Prostate gland (tissue), 2 donors: ENCODE data around the gene SH3TC1. TPM values are rescaled to one million over a fixed set of nuclear protein-coding genes. Genes with fewer than 3 reads are reported as not detected.

Source experiments
- DNase-seq: peaks from one replicate; pipeline ENCODE4 v3.0.0-alpha.2; 2019; ENCODE audit warnings: low spot score
- H3K27ac ChIP-seq, 2 donors: fragments of 200-600 bp; sonication (generic); 2 replicates each; pipeline ENCODE4 v1.5.1; 2017 to 2019
- H3K27me3 ChIP-seq: fragments of 200-600 bp; sonication (generic); replicated peaks from 2 replicates; pipeline ENCODE4 v1.5.1; 2019; ENCODE audit not compliant: insufficient read depth
- H3K36me3 ChIP-seq, 2 donors: fragments of 200-600 bp; sonication (generic); 1 replicate in 1 of 2; 2 replicates in 1 of 2; pipeline versions ENCODE4 v1.5.1 to v1.8.1; 2017 to 2019
- H3K4me1 ChIP-seq: fragments of 200-600 bp; sonication (generic); replicated peaks from 2 replicates; pipeline ENCODE4 v1.5.1; 2019
- H3K4me3 ChIP-seq, 2 donors: fragments of 200-600 bp; sonication (generic); 2 replicates each; pipeline ENCODE4 v1.5.1; 2017 to 2019
- H3K9me3 ChIP-seq: fragments of 200-600 bp; sonication (generic); 2 replicates; pipeline ENCODE4 v1.5.1; 2017
- CTCF ChIP-seq, 4 experiments: fragments of 200-600 bp in 2 of 4; fragments of 450-650 bp in 2 of 4; sonication (generic) in 2 of 4; IDR thresholded peaks; 1 replicate in 3 of 4; 2 replicates in 1 of 4; pipeline ENCODE4 v1.5.1; 2016 to 2019; ENCODE audit warnings: antibody characterized with exemption in 4 of 4, mild to moderate bottlenecking in 2 of 4, moderate library complexity in 2 of 4
- POLR2A ChIP-seq: fragments of 450-650 bp; IDR thresholded peaks from one replicate; pipeline ENCODE4 v1.6.1; 2016; ENCODE audit warnings: antibody characterized with exemption, mild to moderate bottlenecking
- POLR2AphosphoS5 ChIP-seq: sonication (generic); formaldehyde crosslinking; IDR thresholded peaks from one replicate; pipeline ENCODE4 v1.6.1; 2017; ENCODE audit warnings: antibody characterized with exemption
- WGBS: methylation state at CpG from one replicate; pipeline ENCODE4 v1.1.5; 2018; 5-methylcytosine and 5-hydroxymethylcytosine counted together
- intact Hi-C: fragments of 100-400 bp; cut with DNase I; formaldehyde crosslinking; loops from one replicate; pipeline ENCODE4 v1.14.2; 2022
- total RNA-seq, 2 donors: library from RNA; depleted of rRNA; stranded (reverse); fragments of >200 nt; gene quantifications; one replicate each; pipeline ENCODE4 v1.1.0, GENCODE V29; 2016

The SH3TC1 gene
- total RNA-seq, 2 donors from 2014 or later: 22.4 to 37.5 TPM

DNA sequence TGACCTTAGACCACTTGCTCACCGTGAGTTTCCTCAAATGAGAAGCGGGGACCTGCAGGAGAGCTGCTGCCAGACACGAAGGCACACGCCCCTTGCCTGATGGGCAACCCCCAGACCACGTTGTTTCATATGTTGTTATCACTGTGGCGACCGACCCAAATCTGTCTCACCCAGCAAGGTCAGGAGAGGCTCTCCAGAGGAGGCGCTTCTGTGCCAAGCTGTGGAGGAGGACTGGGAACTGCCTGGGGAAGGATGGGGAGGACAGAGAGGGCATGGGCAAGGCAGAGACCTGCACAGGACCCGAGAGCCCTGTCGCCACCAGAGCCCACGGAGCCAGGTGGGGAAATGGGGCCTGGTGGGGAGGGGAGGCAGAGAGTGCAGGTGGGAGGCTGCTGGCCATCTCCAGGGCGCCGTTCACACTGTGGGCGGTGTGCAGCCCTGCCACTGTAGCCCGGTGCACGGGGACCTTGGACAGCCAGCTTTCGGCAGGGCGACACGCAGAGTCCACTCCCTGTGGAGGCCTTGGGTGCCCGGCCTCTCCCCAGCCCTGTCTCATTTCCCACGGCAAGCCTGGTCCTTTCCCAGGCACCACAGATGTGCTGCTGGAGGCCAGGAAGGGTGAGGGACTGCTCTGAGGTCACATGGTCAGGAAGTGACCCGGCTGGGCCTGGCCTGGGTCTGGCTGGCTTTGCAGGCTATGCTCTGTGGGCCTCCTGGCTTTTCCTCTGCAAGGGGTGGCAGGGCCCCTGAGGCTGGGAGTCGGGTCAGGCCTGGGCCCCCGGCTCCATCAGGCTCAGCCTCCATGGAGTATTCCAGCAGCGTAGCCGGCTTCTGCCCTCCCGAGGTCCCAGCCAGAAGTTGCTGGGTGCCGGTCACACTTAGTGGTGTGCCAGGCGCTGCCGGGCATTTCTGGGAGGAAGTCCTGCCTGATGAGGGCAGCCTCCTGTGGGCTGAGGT is 73.7 kb downstream of the SH3TC1 start:
- 86% methylated on average over 26 of the region's 30 CpGs for WGBS
- no peaks in the 10 kb centered on the region for H3K9me3 ChIP-seq
- TF ChIP-seq CTCF (IDR thresholded peaks at IDR 0.05) (no peak), POLR2AphosphoS5 (no peak), POLR2A (no peak)
- H3K27me3 ChIP-seq: no peaks in the 10 kb centered on the region
- H3K4me1 ChIP-seq: peaks cover 25% of the 10 kb centered on the region
- no peaks in the 10 kb centered on the region for H3K36me3 ChIP-seq
- peak overlapping the region in 1 of 2 donors; percentile 36 for H3K27ac ChIP-seq
- DNase-seq: no peak
- intact Hi-C loops: loop anchor here (5.0 kb wide), 1 partner anchor 35 kb away; no protein-coding TSS in a partner anchor
- no peak overlapping the region for H3K4me3 ChIP-seq

DNA sequence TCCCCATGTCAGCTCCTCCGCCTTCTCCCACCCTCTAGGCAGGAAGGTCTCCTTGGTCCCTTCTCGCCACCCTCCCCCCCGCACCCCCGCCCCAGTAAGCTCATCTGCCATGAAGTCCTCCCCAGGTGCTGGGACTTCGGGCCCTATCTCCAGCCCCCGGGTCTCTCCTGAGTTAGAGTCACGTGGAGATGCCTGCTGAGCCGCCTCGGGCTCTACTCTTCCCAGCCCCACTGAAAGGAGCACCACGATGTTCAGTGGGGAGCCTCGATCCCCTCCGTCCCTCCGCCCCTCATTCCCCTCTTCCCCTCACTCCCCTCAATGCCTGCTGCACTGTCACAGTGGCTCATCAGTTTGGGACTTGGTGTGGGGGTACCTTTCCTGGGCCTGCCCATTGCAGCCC is 74.4 kb downstream of the SH3TC1 start:
- H3K9me3 ChIP-seq: no peaks in the 10 kb centered on the region
- WGBS: 85% methylated on average over 13 of the region's 13 CpGs
- TF ChIP-seq CTCF (IDR thresholded peaks at IDR 0.05) (no peak), POLR2A (no peak), POLR2AphosphoS5 (no peak)
- intact Hi-C loops: loop anchor here (5.0 kb wide), 1 partner anchor 34 kb away; no protein-coding TSS in a partner anchor
- peak overlapping the region in 1 of 2 donors; percentile 36 for H3K27ac ChIP-seq
- no peaks in the 10 kb centered on the region for H3K36me3 ChIP-seq
- H3K4me1 ChIP-seq: peaks cover 25% of the 10 kb centered on the region
- no peaks in the 10 kb centered on the region for H3K27me3 ChIP-seq
- H3K4me3 ChIP-seq: no peak overlapping the region
- no peak for DNase-seq

GRCh38 chr4:8274066-8274652 is 75.1 kb downstream of the SH3TC1 start:
- Histone ChIP-seq H3K36me3 (no peaks in the 10 kb centered on the region), H3K9me3 (no peaks in the 10 kb centered on the region), H3K4me1 (peaks cover 25% of the 10 kb centered on the region), H3K27me3 (no peaks in the 10 kb centered on the region), H3K4me3 (no peak overlapping the region), H3K27ac (peak overlapping the region; percentile 11 to 53)
- 88% methylated on average over 20 of the region's 21 CpGs for WGBS
- no peak for TF ChIP-seq POLR2AphosphoS5
- TF ChIP-seq CTCF (IDR thresholded peaks at IDR 0.05): no peak
- TF ChIP-seq POLR2A: no peak
- intact Hi-C loops: loop anchor here (5.0 kb wide), 1 partner anchor 33 kb away; no protein-coding TSS in a partner anchor
- DNase-seq: no peak

- TF ChIP-seq POLR2AphosphoS5: peak; percentile 78
- TF ChIP-seq CTCF (IDR thresholded peaks at IDR 0.05): peak in 2 of 4 experiments; percentile 33 to 44
- TF ChIP-seq POLR2A: no peak
- WGBS: 26% methylated on average over 18 of the region's 19 CpGs
- DNase-seq: peak; percentile 71
- H3K27me3 ChIP-seq: no peaks in the 10 kb centered on the region
- H3K4me1 ChIP-seq: peaks cover 25% of the 10 kb centered on the region
- H3K4me3 ChIP-seq: no peak overlapping the region
- intact Hi-C loops: loop anchor here (5.0 kb wide), 2 partner anchors 32 to 42 kb away; no protein-coding TSS in a partner anchor
- no peaks in the 10 kb centered on the region for H3K36me3 ChIP-seq
- peak overlapping the region; percentile 11 to 53 for H3K27ac ChIP-seq
- no peaks in the 10 kb centered on the region for H3K9me3 ChIP-seq
Observed at GRCh38 chr4:8274765-8275547, 75.9 kb downstream of the SH3TC1 start.
